Suppressor macrophage (primary cell): Measurements from ENCODE around the gene TTC6.

Source experiments
- DNase-seq, 4 experiments: peaks; one replicate each; pipeline ENCODE4 v3.0.0-alpha.2; 2020 to 2022

The TTC6 gene

DNA sequence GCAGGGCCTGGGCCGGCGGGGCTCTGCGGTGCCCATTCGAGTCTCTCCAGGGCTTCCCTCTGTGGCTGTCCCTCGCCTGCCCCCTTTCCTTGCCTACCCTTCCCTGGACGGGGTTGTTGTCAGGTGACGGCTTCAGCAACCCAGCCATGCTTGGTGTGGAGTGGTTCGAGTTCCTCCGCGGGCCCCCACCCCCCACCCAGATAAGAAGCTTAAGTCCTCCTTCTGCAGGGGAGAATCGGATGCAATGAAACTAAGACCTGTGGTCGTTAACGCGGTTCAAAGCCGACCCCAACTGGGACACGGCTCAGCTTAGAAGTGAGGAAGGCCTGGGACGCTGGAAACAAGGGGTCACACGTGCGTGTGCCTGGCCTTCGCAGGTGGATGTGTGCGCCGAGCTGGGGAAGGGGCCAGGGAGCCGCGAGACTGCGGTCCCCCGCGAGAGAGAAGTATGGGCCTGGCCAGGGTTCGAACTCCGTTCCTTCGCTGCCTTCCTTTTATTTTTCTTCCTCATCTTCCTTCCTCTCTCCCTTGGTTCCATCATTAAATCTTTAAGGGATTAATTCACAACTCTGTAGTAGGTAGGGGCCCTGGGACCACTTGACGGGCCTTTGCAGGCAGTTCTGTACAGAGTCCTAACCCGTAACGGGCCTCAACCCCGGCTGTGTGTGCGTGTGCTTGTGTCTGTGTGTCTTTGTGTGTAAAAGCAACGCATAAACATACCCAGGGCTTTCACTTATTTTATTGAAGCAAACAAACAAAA, 3.5 kb downstream of the TTC6 start:
- DNase-seq = no peak

- DNase-seq = no peak
Measured at GRCh38 chr14:37599507-37600368, 4.3 kb downstream of the TTC6 start.

DNA sequence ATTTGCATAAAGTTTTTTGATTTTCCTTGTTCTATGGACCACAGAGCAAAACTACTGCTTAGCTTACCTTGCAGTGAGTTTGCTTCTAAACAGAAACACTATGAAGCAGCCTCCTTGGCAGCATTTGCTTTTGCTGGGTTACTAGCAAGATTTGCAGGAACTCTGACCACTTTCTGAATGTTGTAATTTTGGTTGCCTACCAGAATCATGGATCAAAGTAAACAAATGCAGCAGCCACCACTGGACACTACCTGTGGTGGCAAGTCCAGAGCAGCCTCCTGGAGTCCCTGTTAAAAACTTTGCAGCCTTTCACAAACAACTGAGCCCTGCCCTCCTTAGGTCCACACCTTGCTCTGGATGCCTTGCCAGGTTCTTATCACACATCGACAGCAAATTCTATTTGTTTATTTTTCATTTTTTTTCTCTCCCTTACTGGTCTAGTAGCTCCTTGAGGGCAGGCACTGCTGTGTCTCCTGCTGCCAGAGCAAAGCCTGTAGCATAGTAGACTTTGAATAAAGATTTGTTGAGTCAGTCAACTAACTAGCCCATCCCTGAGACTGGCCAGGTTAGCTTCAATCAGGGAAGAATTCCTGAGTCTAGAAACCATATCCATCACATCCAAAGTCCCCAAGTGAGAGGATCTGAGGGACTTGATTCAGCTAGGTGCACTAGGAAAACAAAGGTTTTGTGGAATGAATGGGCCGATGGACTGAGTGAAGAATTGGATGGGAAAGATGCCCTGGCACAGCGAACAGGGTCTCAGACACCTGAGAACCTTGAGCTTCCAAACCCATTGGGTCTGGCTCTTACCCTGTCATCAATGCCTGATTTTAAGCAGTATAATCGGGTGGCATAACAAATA, 5.7 kb downstream of the TTC6 start:
- DNase-seq = no peak

GRCh38 chr14:37601865-37602264, 6.4 kb downstream of the TTC6 start:
- no peak for DNase-seq

- no peak for DNase-seq
Measured at GRCh38 chr14:37602605-37603453, 7.4 kb downstream of the TTC6 start.

DNA sequence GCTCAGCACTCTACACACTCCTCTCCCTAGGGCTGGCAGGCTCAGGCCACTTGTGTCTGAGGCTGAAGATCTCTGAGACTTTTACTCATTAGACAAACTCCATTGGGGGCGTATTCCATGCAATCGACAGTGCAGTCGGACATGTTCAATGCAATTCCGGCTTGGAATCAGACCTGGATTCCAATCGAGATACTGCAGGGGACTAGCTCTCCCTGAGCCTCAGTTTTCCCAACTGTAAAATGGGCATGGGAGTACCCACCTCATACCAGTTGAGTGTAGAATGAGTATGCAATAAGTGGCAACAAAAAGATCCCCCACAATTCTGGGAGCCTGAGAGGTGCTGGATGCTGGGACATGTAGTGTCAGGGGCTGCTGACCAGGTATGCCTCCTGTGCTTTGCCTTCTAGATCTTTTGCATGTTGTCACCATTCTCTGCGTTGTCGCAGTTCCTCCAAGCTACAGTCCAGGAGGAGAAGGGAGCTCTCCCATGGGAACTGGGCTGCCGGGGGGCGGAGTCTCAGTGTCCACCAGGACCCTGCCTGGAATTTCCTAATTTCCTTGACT, 8.3 kb downstream of the TTC6 start:
- no peak for DNase-seq

- no peak for DNase-seq
Measured at GRCh38 chr14:37606678-37607077, 11.2 kb downstream of the TTC6 start.

DNA sequence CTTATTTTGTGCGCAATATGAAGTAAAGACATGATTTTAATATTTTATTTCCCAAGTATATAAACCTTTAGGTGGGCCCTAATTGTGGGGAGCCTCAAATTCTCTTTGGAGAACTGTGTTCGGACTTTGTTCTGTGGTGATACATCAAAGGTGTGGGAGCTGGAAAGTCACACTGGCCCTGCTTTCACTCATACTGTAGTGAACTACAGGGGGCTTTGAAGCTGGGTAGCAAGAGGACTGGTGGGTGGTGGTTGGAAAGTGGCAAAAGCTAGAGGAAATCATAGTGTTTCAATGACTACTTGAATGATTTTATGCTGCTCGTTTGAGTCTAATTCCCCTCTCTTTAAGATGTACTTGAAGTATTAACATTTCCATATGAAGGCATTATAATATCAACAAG, 13.2 kb downstream of the TTC6 start:
- DNase-seq = no peak

DNA sequence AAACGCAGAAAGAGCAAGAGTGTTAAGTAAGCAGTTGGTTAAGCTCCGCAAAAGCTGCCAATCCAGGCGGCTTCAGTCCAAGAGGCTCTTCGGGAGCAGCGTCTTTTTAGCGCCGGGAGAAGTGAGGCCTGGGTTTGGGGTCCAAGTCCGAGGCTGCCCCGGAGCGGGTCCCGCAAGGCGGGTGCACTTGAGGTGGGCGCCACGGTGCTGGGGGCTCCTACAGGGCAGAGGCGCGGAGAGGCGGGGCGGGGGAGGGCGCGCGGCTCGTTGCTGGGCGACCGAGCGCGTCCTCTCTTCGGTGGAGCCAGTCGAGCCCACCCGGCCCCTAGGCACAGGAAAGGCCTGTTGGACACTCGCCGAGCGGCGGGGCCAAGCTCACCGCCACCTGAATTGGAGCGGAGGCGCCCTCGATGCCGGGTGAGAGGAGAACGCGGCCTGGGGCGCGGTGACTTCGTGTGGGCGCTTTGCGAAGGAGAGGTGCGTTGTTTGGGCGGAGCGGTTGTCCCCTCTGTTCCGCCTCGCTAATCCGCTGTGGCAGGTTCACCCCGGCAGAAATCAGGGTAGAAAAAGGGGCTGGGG, 15.6 kb downstream of the TTC6 start:
- DNase-seq = no peak

DNA sequence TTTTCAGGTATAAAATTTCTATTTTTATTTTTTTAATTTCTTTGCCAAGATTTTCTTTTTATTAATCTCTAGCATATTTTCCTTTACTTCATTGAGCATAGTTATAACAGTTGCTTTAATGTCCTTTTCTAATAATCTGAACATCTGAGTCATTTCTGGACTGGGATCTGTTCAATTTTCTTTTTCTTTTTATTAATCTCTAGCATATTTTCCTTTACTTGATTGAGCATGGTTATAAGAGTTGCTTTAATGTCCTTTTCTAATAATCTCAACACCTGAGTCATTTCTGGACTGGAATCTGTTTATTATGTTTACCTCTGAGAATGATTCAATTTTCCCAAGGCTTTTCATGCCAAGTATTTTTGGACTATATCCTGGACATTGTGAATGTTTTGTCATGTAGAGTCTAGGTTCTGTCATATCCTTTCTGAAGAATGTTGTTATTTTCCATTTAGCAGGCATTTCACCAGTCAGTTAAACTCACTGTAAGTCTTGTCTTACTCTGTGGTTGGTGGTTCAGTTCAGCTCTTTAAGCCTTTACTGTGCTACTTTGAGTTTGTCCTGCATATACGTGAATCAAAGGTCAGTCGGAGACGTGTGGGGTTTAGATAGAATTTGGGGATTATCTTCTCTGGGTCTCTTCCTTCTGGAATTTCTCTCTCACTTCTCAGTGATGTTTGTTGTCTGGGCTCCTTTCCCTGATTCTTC, 20.3 kb downstream of the TTC6 start:
- no peak for DNase-seq

- DNase-seq = no peak
Measured at GRCh38 chr14:37616853-37617252, 21.4 kb downstream of the TTC6 start.

DNA sequence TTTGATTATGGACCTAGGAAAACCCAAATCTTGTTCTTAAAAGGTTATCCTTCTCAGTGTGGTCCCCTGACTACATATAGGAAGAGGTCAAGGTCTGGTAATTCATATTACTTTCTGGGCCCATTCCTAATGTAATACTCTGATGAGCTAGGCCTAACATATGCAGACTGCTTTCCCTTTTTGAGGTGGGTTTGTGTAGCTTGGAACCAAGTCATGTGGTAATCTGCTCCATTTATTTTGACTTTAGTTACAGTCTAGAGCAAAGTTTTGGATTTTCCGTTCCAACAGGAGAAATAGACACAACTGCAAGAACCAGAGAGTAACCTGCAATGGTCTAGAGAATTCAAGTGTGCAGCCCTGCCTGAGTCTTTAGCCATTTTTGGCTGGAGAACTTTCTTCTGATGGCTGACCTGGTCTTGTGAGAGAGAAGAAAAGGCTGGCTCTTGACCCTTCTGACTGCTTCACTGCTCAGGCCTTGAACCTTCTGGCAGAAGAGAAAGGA, 22.5 kb downstream of the TTC6 start:
- DNase-seq = no peak

DNA sequence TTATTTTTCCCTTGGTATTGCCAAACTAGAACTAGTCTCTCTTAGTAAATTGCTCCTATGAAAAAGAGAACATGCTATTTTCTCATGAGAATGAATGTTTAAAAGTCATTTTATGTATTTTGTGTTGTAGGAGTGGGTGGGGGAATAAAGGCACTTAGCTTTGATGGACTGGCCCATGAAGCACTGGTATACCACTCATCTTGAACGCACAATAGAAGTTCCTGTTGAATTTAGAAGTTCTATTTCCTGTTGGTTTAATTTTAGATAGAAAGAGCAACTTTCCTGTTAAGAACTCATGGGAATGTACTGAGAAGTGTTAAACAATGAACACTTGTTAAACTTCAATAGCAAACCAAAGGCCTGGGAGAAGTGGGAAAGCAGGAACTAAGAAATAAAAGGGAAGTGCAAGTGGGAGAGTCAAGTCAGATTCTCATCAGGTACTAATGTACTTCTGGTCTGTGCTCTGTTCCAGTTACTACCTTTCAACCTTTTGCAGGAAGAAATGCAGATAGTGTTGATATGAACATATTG, 23.1 kb downstream of the TTC6 start:
- DNase-seq = no peak

DNA sequence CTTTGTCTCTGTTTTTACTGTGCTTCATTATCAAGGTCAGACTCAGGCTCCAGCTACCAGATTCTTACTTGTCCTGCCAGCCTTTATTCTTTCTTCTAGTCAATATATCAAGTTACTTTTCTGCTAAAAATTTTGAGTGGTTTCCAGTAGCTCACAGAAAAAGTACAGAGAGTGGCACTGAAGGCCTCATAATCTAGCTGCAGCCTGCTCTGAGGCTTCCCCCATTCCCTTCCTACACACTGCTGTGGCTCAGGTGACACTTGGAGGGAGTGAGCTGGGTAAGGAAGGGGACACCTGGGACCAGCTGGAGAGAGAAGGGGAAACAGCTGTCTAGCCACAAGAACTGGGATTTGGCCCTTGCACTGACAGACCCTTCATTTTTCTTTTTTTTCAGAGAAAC, 25.4 kb downstream of the TTC6 start:
- DNase-seq = no peak

- no peak for DNase-seq
Measured at GRCh38 chr14:37622231-37622923, 26.9 kb downstream of the TTC6 start.

- DNase-seq = no peak
Measured at GRCh38 chr14:37623426-37623951, 28.1 kb downstream of the TTC6 start.

GRCh38 chr14:37623971-37624370, 28.5 kb downstream of the TTC6 start:
- no peak for DNase-seq

GRCh38 chr14:37625597-37626595, 30.5 kb downstream of the TTC6 start:
- DNase-seq = no peak
